HCT116 (cell line): ENCODE data around the gene DHX15. TPM values are rescaled to one million over a fixed set of nuclear protein-coding genes. Genes with fewer than 3 reads are reported as not detected.
A peak's percentile ranks its signal among the peaks of the same experiment; 100 is the strongest.

ENCODE experiments used
- ATAC-seq: fragments of 200-7000 bp; cut with Tn5 transposase; 2 replicates; pipeline ENCODE4 v1.9.1; 2020; ENCODE audit warnings: mild to moderate bottlenecking, moderate library complexity
- BruUV-seq: library from RNA; stranded (reverse); fragments of 400-500 nt; replicated peaks from 2 replicates; lab custom pipeline; 2021; lab: Mats Ljungman, UMichigan
- CTCF ChIA-PET: fragments of 300-600 bp; sonication (Branson Sonifier 250); formaldehyde crosslinking; loops from one replicate; lab custom pipeline; 2021; ENCODE audit warnings: antibody characterized with exemption; lab: Charles Lee
- POLR2A ChIA-PET: fragments of 300-600, 350-600 bp; sonication (Branson Sonifier 250); formaldehyde crosslinking; loops from one replicate; lab custom pipeline; 2021; ENCODE audit warnings: antibody characterized with exemption; lab: Charles Lee
- RAD21 ChIA-PET, 2 experiments: fragments of 300-600 bp; sonication (Branson Sonifier 250); formaldehyde crosslinking; loops; one replicate each; lab custom pipeline; 2023; ENCODE audit warnings: low total read pairs in 2 of 2; ENCODE audit not compliant: uncharacterized antibody in 2 of 2, unreplicated experiment in 2 of 2, low non-redundant PET in 1 of 2; lab: Charles Lee
- DNase-seq: peaks from one replicate; pipeline ENCODE4 v3.0.0-alpha.2; 2010; ENCODE audit warnings: low read depth, low spot score
- H2AFZ ChIP-seq: fragments of 200-600 bp; shearing (Covaris generic), sonication (generic); 2 replicates; pipeline ENCODE4 v1.6.1; 2017; ENCODE audit warnings: low read depth, mixed run types, mixed read lengths, antibody characterized with exemption, low read length; ENCODE audit not compliant: poor library complexity, severe bottlenecking
- H3K27ac ChIP-seq: 2 replicates; pipeline ENCODE4 v1.5.1; 2012; ENCODE audit warnings: low read depth, low read length
- H3K27me3 ChIP-seq: fragments of 200-600 bp; sonication (generic); 2 replicates; pipeline ENCODE4 v1.6.1; 2016; ENCODE audit warnings: mixed run types, low read length, mixed read lengths; ENCODE audit not compliant: insufficient read depth
- H3K36me3 ChIP-seq, 2 experiments: fragments of 200-500 bp in 1 of 2; fragments of 200-600 bp in 1 of 2; sonication (Bioruptor generic) in 1 of 2; sonication (generic) in 1 of 2; 2 replicates each; pipeline versions ENCODE4 v1.5.1 to v1.6.1; 2014 to 2016; ENCODE audit warnings: low read length in 2 of 2, inconsistent platforms in 1 of 2, mixed read lengths in 1 of 2, mixed run types in 1 of 2; ENCODE audit not compliant: insufficient read depth in 2 of 2, control insufficient read depth in 1 of 2
- H3K4me1 ChIP-seq, 2 experiments: fragments of 200-600 bp in 1 of 2; sonication (generic) in 1 of 2; 2 replicates each; pipeline versions ENCODE4 v1.5.1 to v1.6.1; 2012 to 2017; ENCODE audit warnings: low read length in 2 of 2, inconsistent platforms in 1 of 2, mild to moderate bottlenecking in 1 of 2, mixed read lengths in 1 of 2, mixed run types in 1 of 2, moderate library complexity in 1 of 2; ENCODE audit not compliant: insufficient read depth in 2 of 2, control insufficient read depth in 1 of 2
- H3K4me2 ChIP-seq: fragments of 200-600 bp; sonication (generic); 2 replicates; pipeline ENCODE4 v1.6.1; 2017; ENCODE audit warnings: mixed run types, low read length, mixed read lengths
- H3K4me3 ChIP-seq, 2 experiments: fragments of 200-600 bp in 1 of 2; sonication (generic) in 1 of 2; replicated peaks in 1 of 2; 2 replicates each; pipeline ENCODE4 v1.5.1; 2011 to 2016; ENCODE audit warnings: low read length in 2 of 2, control low read depth in 1 of 2, low read depth in 1 of 2, mild to moderate bottlenecking in 1 of 2, mixed read lengths in 1 of 2, mixed run types in 1 of 2
- H3K79me2 ChIP-seq: fragments of 200-600 bp; sonication (generic); 2 replicates; pipeline ENCODE4 v1.6.1; 2017; ENCODE audit warnings: mild to moderate bottlenecking, mixed run types, low read length, moderate library complexity, mixed read lengths; ENCODE audit not compliant: insufficient read depth
- H3K9ac ChIP-seq: fragments of 200-600 bp; sonication (generic); 2 replicates; pipeline ENCODE4 v1.6.1; 2016; ENCODE audit warnings: low read length, mixed read lengths
- H3K9me2 ChIP-seq: fragments of 200-600 bp; sonication (generic), shearing (Covaris generic); 2 replicates; pipeline ENCODE4 v1.6.1; 2017; ENCODE audit warnings: mixed run types, mild to moderate bottlenecking, moderate library complexity; ENCODE audit not compliant: insufficient read depth
- H3K9me3 ChIP-seq, 2 experiments: fragments of 200-500 bp in 1 of 2; fragments of 200-600 bp in 1 of 2; sonication (Bioruptor generic) in 1 of 2; sonication (generic) in 1 of 2; 2 replicates each; pipeline ENCODE4 v1.6.1; 2014 to 2017; ENCODE audit warnings: low read length in 2 of 2, mixed read lengths in 2 of 2, inconsistent platforms in 1 of 2, low read depth in 1 of 2, mild to moderate bottlenecking in 1 of 2, mixed run types in 1 of 2, moderate library complexity in 1 of 2; ENCODE audit not compliant: control insufficient read depth in 1 of 2, insufficient read depth in 1 of 2
- H4K20me1 ChIP-seq: fragments of 200-600 bp; sonication (generic), shearing (Covaris generic); 2 replicates; pipeline ENCODE4 v1.6.1; 2017; ENCODE audit warnings: mixed run types, mild to moderate bottlenecking, moderate library complexity; ENCODE audit not compliant: insufficient read depth
- CEBPB ChIP-seq: IDR thresholded peaks from 2 replicates; pipeline ENCODE4 v1.6.1; 2012; ENCODE audit warnings: low read depth
- ELF1 ChIP-seq: IDR thresholded peaks from 2 replicates; pipeline ENCODE4 v1.6.1; 2012; ENCODE audit warnings: low read depth, borderline replicate concordance
- EZH2 ChIP-seq: fragments of 200-600 bp; sonication (generic); IDR thresholded peaks from 2 replicates; pipeline ENCODE4 v1.6.1; 2017; ENCODE audit warnings: antibody characterized with exemption, mixed run types
- FOSL1 ChIP-seq: IDR thresholded peaks from 2 replicates; pipeline ENCODE4 v1.6.1; 2012; ENCODE audit warnings: low read depth
- JUND ChIP-seq: IDR thresholded peaks from 2 replicates; pipeline ENCODE4 v1.6.1; 2012
- POLR2AphosphoS5 ChIP-seq: IDR thresholded peaks from 2 replicates; pipeline ENCODE4 v1.6.1; 2011; ENCODE audit warnings: mild to moderate bottlenecking, low read depth, low read length, moderate library complexity
- RAD21 ChIP-seq: IDR thresholded peaks from 2 replicates; pipeline ENCODE4 v1.6.1; 2012; ENCODE audit warnings: low read depth, mild to moderate bottlenecking
- YY1 ChIP-seq: IDR thresholded peaks from 2 replicates; pipeline ENCODE4 v1.6.1; 2011; ENCODE audit warnings: low read length, low read depth, moderate library complexity, mild to moderate bottlenecking; ENCODE audit not compliant: insufficient replicate concordance; ENCODE audit errors: extremely low read depth
- ZFX ChIP-seq: fragments of 450-650 bp; IDR thresholded peaks from 2 replicates; pipeline ENCODE4 v1.6.1; 2017
- ZNF274 ChIP-seq: fragments of 200-500 bp; sonication (Bioruptor generic); IDR thresholded peaks from 2 replicates; pipeline ENCODE4 v1.6.1; 2014; ENCODE audit warnings: mild to moderate bottlenecking, low read depth, low read length, inconsistent platforms
- intact Hi-C: fragments of 100-400 bp; cut with micrococcal nuclease; formaldehyde crosslinking; loops from 2 replicates; pipeline ENCODE4 v1.10.0; 2022
- total RNA-seq: library from RNA; stranded (reverse); gene quantifications from one replicate; pipeline ENCODE4 v1.2.1, GENCODE V29; 2021; ENCODE audit not compliant: unreplicated experiment
- TF ChIP-seq, protein P1 (sequence below): IDR thresholded peaks from 2 replicates; pipeline ENCODE4 v1.6.1; 2011; ENCODE audit warnings: mild to moderate bottlenecking, low read length, moderate library complexity; ENCODE audit not compliant: insufficient replicate concordance; ENCODE audit errors: extremely low read depth
- TF ChIP-seq, protein P2 (sequence below): IDR thresholded peaks from 2 replicates; pipeline ENCODE4 v1.6.1; 2012
- TF ChIP-seq, protein P3 (sequence below): IDR thresholded peaks from 2 replicates; pipeline ENCODE4 v1.6.1; 2012; ENCODE audit warnings: low read depth

DHX15 gene
- total RNA-seq, 1 experiment from 2014 or later = 195 TPM

GRCh38 chr4:24508541-24508940 is 75.8 kb downstream of the DHX15 start:
- Histone ChIP-seq H3K9me3 (no peaks in the 10 kb centered on the region), H3K9ac (no peak overlapping the region), H4K20me1 (no peaks in the 10 kb centered on the region), H2AFZ (no peak overlapping the region), H3K36me3 (no peaks in the 10 kb centered on the region), H3K27ac (no peak overlapping the region), H3K79me2 (no peaks in the 10 kb centered on the region), H3K4me3 (no peak overlapping the region), H3K4me2 (no peak overlapping the region), H3K9me2 (no peaks in the 10 kb centered on the region), H3K27me3 (no peaks in the 10 kb centered on the region), H3K4me1 (no peaks in the 10 kb centered on the region)
- TF ChIP-seq, protein P1, sequence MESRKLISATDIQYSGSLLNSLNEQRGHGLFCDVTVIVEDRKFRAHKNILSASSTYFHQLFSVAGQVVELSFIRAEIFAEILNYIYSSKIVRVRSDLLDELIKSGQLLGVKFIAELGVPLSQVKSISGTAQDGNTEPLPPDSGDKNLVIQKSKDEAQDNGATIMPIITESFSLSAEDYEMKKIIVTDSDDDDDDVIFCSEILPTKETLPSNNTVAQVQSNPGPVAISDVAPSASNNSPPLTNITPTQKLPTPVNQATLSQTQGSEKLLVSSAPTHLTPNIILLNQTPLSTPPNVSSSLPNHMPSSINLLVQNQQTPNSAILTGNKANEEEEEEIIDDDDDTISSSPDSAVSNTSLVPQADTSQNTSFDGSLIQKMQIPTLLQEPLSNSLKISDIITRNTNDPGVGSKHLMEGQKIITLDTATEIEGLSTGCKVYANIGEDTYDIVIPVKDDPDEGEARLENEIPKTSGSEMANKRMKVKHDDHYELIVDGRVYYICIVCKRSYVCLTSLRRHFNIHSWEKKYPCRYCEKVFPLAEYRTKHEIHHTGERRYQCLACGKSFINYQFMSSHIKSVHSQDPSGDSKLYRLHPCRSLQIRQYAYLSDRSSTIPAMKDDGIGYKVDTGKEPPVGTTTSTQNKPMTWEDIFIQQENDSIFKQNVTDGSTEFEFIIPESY = no peak
- TF ChIP-seq, protein P2, sequence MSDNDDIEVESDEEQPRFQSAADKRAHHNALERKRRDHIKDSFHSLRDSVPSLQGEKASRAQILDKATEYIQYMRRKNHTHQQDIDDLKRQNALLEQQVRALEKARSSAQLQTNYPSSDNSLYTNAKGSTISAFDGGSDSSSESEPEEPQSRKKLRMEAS = no peak
- intact Hi-C loops = no loop called here
- ATAC-seq (no peak), DNase-seq (no peak)
- ChIA-PET CTCF (no interaction called here), RAD21 (no interaction called here), POLR2A (no interaction called here)
- BruUV-seq = no TSS peak

- H3K4me2 ChIP-seq = no peak overlapping the region
- H3K9me2 ChIP-seq = no peaks in the 10 kb centered on the region
- H3K79me2 ChIP-seq = no peaks in the 10 kb centered on the region
- H3K4me1 ChIP-seq = no peaks in the 10 kb centered on the region
- H3K27me3 ChIP-seq = no peaks in the 10 kb centered on the region
- H2AFZ ChIP-seq = no peak overlapping the region
- RAD21 ChIA-PET = no interaction called here
- H3K9me3 ChIP-seq = no peaks in the 10 kb centered on the region
- intact Hi-C loops = no loop called here
- CTCF ChIA-PET = no interaction called here
- POLR2A ChIA-PET = no interaction called here
- H3K36me3 ChIP-seq = no peaks in the 10 kb centered on the region
- no peak overlapping the region for H3K4me3 ChIP-seq
- ATAC-seq (peak; percentile 40; the same call in 1 of the 2 replicates), DNase-seq (no peak)
- no peak overlapping the region for H3K9ac ChIP-seq
- no peak overlapping the region for H3K27ac ChIP-seq
- BruUV-seq = no TSS peak
- no peaks in the 10 kb centered on the region for H4K20me1 ChIP-seq
- TF ChIP-seq FOSL1 (no peak), ZFX (no peak), RAD21 (no peak), EZH2 (no peak), CEBPB (no peak), JUND (no peak), ELF1 (no peak), POLR2AphosphoS5 (no peak), ZNF274 (no peak), YY1 (no peak)
- TF ChIP-seq, protein P1 = no peak
- TF ChIP-seq, protein P3, sequence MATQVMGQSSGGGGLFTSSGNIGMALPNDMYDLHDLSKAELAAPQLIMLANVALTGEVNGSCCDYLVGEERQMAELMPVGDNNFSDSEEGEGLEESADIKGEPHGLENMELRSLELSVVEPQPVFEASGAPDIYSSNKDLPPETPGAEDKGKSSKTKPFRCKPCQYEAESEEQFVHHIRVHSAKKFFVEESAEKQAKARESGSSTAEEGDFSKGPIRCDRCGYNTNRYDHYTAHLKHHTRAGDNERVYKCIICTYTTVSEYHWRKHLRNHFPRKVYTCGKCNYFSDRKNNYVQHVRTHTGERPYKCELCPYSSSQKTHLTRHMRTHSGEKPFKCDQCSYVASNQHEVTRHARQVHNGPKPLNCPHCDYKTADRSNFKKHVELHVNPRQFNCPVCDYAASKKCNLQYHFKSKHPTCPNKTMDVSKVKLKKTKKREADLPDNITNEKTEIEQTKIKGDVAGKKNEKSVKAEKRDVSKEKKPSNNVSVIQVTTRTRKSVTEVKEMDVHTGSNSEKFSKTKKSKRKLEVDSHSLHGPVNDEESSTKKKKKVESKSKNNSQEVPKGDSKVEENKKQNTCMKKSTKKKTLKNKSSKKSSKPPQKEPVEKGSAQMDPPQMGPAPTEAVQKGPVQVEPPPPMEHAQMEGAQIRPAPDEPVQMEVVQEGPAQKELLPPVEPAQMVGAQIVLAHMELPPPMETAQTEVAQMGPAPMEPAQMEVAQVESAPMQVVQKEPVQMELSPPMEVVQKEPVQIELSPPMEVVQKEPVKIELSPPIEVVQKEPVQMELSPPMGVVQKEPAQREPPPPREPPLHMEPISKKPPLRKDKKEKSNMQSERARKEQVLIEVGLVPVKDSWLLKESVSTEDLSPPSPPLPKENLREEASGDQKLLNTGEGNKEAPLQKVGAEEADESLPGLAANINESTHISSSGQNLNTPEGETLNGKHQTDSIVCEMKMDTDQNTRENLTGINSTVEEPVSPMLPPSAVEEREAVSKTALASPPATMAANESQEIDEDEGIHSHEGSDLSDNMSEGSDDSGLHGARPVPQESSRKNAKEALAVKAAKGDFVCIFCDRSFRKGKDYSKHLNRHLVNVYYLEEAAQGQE = no peak
Measured at GRCh38 chr4:24507439-24507838, 76.9 kb downstream of the DHX15 start.
